Neural cell (in vitro differentiated cells): ENCODE measurements around the gene RPL7A. TPM values are rescaled to one million over a fixed set of nuclear protein-coding genes. Genes with fewer than 3 reads are reported as not detected.

Source experiments
- H2AFZ ChIP-seq: fragments of 200-600, 300-800 bp; sonication (generic), shearing (Covaris generic); 2 replicates; pipeline ENCODE4 v1.6.0; 2014; ENCODE audit warnings: low read depth, mild to moderate bottlenecking, antibody characterized with exemption, low read length, moderate library complexity
- H3F3A ChIP-seq: fragments of 200-600 bp; shearing (Covaris generic); 2 replicates; pipeline ENCODE4 v1.6.1; 2016; ENCODE audit warnings: mild to moderate bottlenecking, moderate library complexity, mixed read lengths, antibody characterized with exemption, low read length; ENCODE audit not compliant: insufficient read depth, poor library complexity, severe bottlenecking
- H3K27ac ChIP-seq: fragments of 200-600, 300-800 bp; sonication (generic), shearing (Covaris generic); 2 replicates; pipeline ENCODE4 v1.5.1; 2014; ENCODE audit warnings: mild to moderate bottlenecking, low read length, moderate library complexity
- H3K27me3 ChIP-seq: fragments of 300-800, 200-600 bp; sonication (generic), shearing (Covaris generic); 2 replicates; pipeline ENCODE4 v1.6.0; 2014; ENCODE audit warnings: mild to moderate bottlenecking, low read depth, low read length, moderate library complexity; ENCODE audit not compliant: insufficient read depth
- H3K36me3 ChIP-seq: fragments of 300-800, 200-600 bp; sonication (generic), shearing (Covaris generic); 2 replicates; pipeline ENCODE4 v1.5.1; 2014; ENCODE audit warnings: mild to moderate bottlenecking, antibody characterized with exemption, low read length, moderate library complexity; ENCODE audit not compliant: insufficient read depth
- H3K4me2 ChIP-seq: fragments of 300-800, 200-600 bp; sonication (generic), shearing (Covaris generic); 2 replicates; pipeline ENCODE4 v1.6.0; 2014; ENCODE audit warnings: mild to moderate bottlenecking, low read length
- H3K4me3 ChIP-seq: fragments of 300-800, 200-600 bp; sonication (generic), shearing (Covaris generic); 2 replicates; pipeline ENCODE4 v1.5.1; 2014; ENCODE audit warnings: mild to moderate bottlenecking, low read length, moderate library complexity
- H3K79me2 ChIP-seq: fragments of 200-600 bp; shearing (Covaris generic); replicated peaks from 2 replicates; pipeline ENCODE4 v1.6.0; 2014; ENCODE audit warnings: mild to moderate bottlenecking, low read length, moderate library complexity; ENCODE audit not compliant: insufficient read depth
- H3K9ac ChIP-seq: fragments of 300-800, 200-600 bp; sonication (generic), shearing (Covaris generic); 2 replicates; pipeline ENCODE4 v1.6.1; 2016; ENCODE audit warnings: mild to moderate bottlenecking, low read length, mixed read lengths
- H3K9me2 ChIP-seq: fragments of 200-600 bp; shearing (Covaris generic); 2 replicates; pipeline ENCODE4 v1.6.1; 2016; ENCODE audit warnings: mild to moderate bottlenecking, low read length, mixed read lengths; ENCODE audit not compliant: insufficient read depth
- H3K9me3 ChIP-seq: fragments of 200-600, 300-800 bp; sonication (generic), shearing (Covaris generic); 2 replicates; pipeline ENCODE4 v1.6.1; 2016; ENCODE audit warnings: mild to moderate bottlenecking, mixed run types, low read length, moderate library complexity, mixed read lengths
- H4K20me1 ChIP-seq: fragments of 200-600 bp; shearing (Covaris generic); 2 replicates; pipeline ENCODE4 v1.6.1; 2016; ENCODE audit warnings: mild to moderate bottlenecking, mixed run types; ENCODE audit not compliant: insufficient read depth
- EP300 ChIP-seq: fragments of 450-650 bp; conservative IDR thresholded peaks from 2 replicates; pipeline ENCODE4 v1.6.1; 2014; ENCODE audit warnings: antibody characterized with exemption, mild to moderate bottlenecking, moderate library complexity; ENCODE audit not compliant: poor library complexity, severe bottlenecking
- EZH2 ChIP-seq: fragments of 200-600, 300-800 bp; shearing (Covaris generic), sonication (generic); IDR thresholded peaks from 2 replicates; pipeline ENCODE4 v1.6.1; 2014; ENCODE audit warnings: antibody characterized with exemption, low read length, borderline replicate concordance, mild to moderate bottlenecking; ENCODE audit not compliant: insufficient read depth, poor library complexity, severe bottlenecking
- MXI1 ChIP-seq: fragments of 450-650 bp; conservative IDR thresholded peaks from 2 replicates; pipeline ENCODE4 v1.6.1; 2014; ENCODE audit warnings: antibody characterized with exemption, mild to moderate bottlenecking; ENCODE audit not compliant: poor library complexity, severe bottlenecking
- POLR2AphosphoS5 ChIP-seq: IDR thresholded peaks from 2 replicates; pipeline ENCODE4 v1.6.1; 2012
- RAD21 ChIP-seq: fragments of 450-650 bp; conservative IDR thresholded peaks from 2 replicates; pipeline ENCODE4 v1.6.1; 2014; ENCODE audit warnings: antibody characterized with exemption, mild to moderate bottlenecking, moderate library complexity
- REST ChIP-seq: IDR thresholded peaks from 2 replicates; pipeline ENCODE4 v1.6.1; 2012; ENCODE audit warnings: borderline replicate concordance
- SMC3 ChIP-seq: fragments of 450-650 bp; conservative IDR thresholded peaks from 2 replicates; pipeline ENCODE4 v1.6.1; 2014; ENCODE audit warnings: antibody characterized with exemption, mild to moderate bottlenecking, moderate library complexity; ENCODE audit not compliant: poor library complexity
- TAF1 ChIP-seq: IDR thresholded peaks from 2 replicates; pipeline ENCODE4 v1.6.1; 2012; ENCODE audit warnings: low read depth
- polyA plus RNA-seq: library from polyadenylated mRNA; depleted of rRNA; stranded (reverse); fragments of >200 nt; gene quantifications from 2 replicates; pipeline ENCODE4 v1.2.3, GENCODE V29; 2014
- small RNA-seq, 3 experiments: library from RNA; depleted of rRNA; stranded (forward); fragments of <200 nt; gene quantifications; one replicate each; pipeline ENCODE3, GENCODE V24; 2012
- TF ChIP-seq, protein P1 (sequence below): fragments of 450-650 bp; IDR thresholded peaks from 2 replicates; pipeline ENCODE4 v1.5.1; 2014; ENCODE audit warnings: antibody characterized with exemption, mild to moderate bottlenecking, moderate library complexity; ENCODE audit not compliant: poor library complexity, severe bottlenecking

Gene RPL7A
- polyA plus RNA-seq, 1 donor from 2014 or later: 1,987 TPM

GRCh38 chr9:133397895-133398294 is 49.9 kb downstream of the RPL7A start:
- H3K4me2 ChIP-seq: no peak overlapping the region
- no peaks in the 10 kb centered on the region for H4K20me1 ChIP-seq
- no peak overlapping the region for H3K27ac ChIP-seq
- H3K79me2 ChIP-seq: no peaks in the 10 kb centered on the region
- no peaks in the 10 kb centered on the region for H3F3A ChIP-seq
- no peak overlapping the region for H3K9ac ChIP-seq
- no peaks in the 10 kb centered on the region for H3K36me3 ChIP-seq
- TF ChIP-seq EP300: no peak
- no peak for TF ChIP-seq EZH2
- no peak for TF ChIP-seq RAD21
- TF ChIP-seq, protein P1, sequence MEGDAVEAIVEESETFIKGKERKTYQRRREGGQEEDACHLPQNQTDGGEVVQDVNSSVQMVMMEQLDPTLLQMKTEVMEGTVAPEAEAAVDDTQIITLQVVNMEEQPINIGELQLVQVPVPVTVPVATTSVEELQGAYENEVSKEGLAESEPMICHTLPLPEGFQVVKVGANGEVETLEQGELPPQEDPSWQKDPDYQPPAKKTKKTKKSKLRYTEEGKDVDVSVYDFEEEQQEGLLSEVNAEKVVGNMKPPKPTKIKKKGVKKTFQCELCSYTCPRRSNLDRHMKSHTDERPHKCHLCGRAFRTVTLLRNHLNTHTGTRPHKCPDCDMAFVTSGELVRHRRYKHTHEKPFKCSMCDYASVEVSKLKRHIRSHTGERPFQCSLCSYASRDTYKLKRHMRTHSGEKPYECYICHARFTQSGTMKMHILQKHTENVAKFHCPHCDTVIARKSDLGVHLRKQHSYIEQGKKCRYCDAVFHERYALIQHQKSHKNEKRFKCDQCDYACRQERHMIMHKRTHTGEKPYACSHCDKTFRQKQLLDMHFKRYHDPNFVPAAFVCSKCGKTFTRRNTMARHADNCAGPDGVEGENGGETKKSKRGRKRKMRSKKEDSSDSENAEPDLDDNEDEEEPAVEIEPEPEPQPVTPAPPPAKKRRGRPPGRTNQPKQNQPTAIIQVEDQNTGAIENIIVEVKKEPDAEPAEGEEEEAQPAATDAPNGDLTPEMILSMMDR: no peak
- no peak for TF ChIP-seq SMC3
- no peak for TF ChIP-seq TAF1
- no peak for TF ChIP-seq POLR2AphosphoS5
- no peak for TF ChIP-seq REST
- no peak for TF ChIP-seq MXI1
- no peak overlapping the region for H3K4me3 ChIP-seq
- no peaks in the 10 kb centered on the region for H3K27me3 ChIP-seq
- H3K9me3 ChIP-seq: no peaks in the 10 kb centered on the region
- no peak overlapping the region for H2AFZ ChIP-seq
- H3K9me2 ChIP-seq: no peaks in the 10 kb centered on the region

DNA sequence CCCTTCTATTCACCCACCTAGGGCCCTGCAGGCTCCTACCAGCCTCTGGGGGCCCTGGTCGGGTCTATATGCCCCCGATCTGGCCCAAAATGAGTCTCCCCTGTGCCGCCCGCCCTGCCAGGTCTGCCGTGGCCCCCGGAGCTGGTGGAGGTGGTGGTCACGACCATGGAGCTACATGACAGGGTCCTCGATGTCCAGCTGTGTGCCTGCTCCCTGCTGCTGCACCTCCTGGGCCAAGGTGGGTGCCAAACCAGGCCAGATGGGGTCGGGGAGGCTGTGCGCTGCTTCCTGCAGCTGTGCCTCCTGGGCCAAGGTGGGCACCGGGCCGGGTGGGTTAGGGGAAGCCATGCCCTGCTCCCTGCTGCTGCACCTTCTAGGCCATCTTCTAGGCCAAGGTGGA is 52.3 kb downstream of the RPL7A start:
- Histone ChIP-seq H3F3A (no peaks in the 10 kb centered on the region), H3K9ac (no peak overlapping the region), H3K9me2 (no peaks in the 10 kb centered on the region), H3K9me3 (no peaks in the 10 kb centered on the region), H3K27ac (no peak overlapping the region), H4K20me1 (no peaks in the 10 kb centered on the region), H2AFZ (no peak overlapping the region), H3K27me3 (no peaks in the 10 kb centered on the region), H3K36me3 (no peaks in the 10 kb centered on the region), H3K79me2 (no peaks in the 10 kb centered on the region), H3K4me2 (no peak overlapping the region), H3K4me3 (no peak overlapping the region)
- TF ChIP-seq REST: no peak
- TF ChIP-seq EP300: no peak
- no peak for TF ChIP-seq POLR2AphosphoS5

Small RNAs within 50 kb of the gene (small RNA-seq; reads per million reads assigned to genes)
- gene RF00019 (0 to 1.2 (median 0) reads per million in 3 experiments), gene SNORD24 (0 reads per million in 3 experiments), gene SNORD36A (0 reads per million in 3 experiments), gene SNORD36B (0 reads per million in 3 experiments), gene SNORD36C (0 reads per million in 3 experiments)

Other genes with a start within 250 kb of the RPL7A start
- 174 and 253 TPM in 2 replicates for gene RALGDS, start 227.0 kb upstream of the RPL7A start, polyA plus RNA-seq
- not detected in 2 replicates for gene GBGT1, start 184.3 kb upstream of the RPL7A start, polyA plus RNA-seq
- not detected in 2 replicates for gene OBP2B, start 139.0 kb upstream of the RPL7A start, polyA plus RNA-seq
- gene ABO, start 73.0 kb upstream of the RPL7A start, polyA plus RNA-seq: not detected in 2 replicates
- 20.7 and 21.8 TPM in 2 replicates for gene SURF6, start 12.0 kb upstream of the RPL7A start, polyA plus RNA-seq
- 57.5 and 62.5 TPM in 2 replicates for gene MED22, start 87 bp upstream of the RPL7A start, polyA plus RNA-seq
- gene SURF1, start 8.3 kb downstream of the RPL7A start, polyA plus RNA-seq: 32.3 and 37.8 TPM in 2 replicates
- 36.4 and 40.6 TPM in 2 replicates for gene SURF2, start 8.3 kb downstream of the RPL7A start, polyA plus RNA-seq
- 65.2 and 78.3 TPM in 2 replicates for gene SURF4, start 27.8 kb downstream of the RPL7A start, polyA plus RNA-seq
- 1.1 and 3.4 TPM in 2 replicates for gene STKLD1, start 28.1 kb downstream of the RPL7A start, polyA plus RNA-seq
- 15.0 and 16.1 TPM in 2 replicates for gene REXO4, start 69.8 kb downstream of the RPL7A start, polyA plus RNA-seq
- gene ADAMTS13, start 74.1 kb downstream of the RPL7A start, polyA plus RNA-seq: 13.5 and 24.8 TPM in 2 replicates
- gene CACFD1, start 111.8 kb downstream of the RPL7A start, polyA plus RNA-seq: 75.4 and 78.0 TPM in 2 replicates
- 11.5 and 17.9 TPM in 2 replicates for gene SLC2A6, start 130.9 kb downstream of the RPL7A start, polyA plus RNA-seq
- gene MYMK, start 176.7 kb downstream of the RPL7A start, polyA plus RNA-seq: not detected in 2 replicates
- gene ADAMTSL2, start 186.5 kb downstream of the RPL7A start, polyA plus RNA-seq: 0.30 and 0.85 TPM in 2 replicates